Measurements from ENCODE around the gene TRIM44.
"Not testable (repeated sequence)": the region's sequence is repeated elsewhere in the genome, so short reads cannot be mapped to it uniquely, and the experiment has no call there.

The TRIM44 gene

GRCh38 chr11:35825386-35825785 lies 162.8 kb downstream of the TRIM44 start:
- no peak for DNase-seq

DNA sequence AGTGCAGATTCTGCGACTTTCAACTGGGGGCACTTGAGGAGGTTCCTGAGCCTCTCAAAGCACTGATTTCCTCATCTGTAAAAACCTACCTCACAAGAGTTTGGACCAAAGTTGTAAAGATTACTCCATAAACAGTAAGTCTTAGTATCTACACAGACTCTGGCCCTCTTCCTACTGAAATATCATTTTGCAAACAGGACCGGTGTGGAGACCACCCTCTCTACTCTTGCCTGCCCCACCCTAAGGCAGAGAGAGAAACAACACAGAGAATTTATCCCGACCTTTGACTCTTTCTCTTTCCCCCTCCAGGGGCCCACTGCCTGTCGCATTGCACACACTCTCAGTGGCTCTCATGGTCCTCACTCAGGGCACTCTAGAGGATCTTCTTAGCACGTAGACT lies 163.4 kb downstream of the TRIM44 start:
- no peak for DNase-seq

GRCh38 chr11:35826949-35827348 lies 164.4 kb downstream of the TRIM44 start:
- DNase-seq, result no peak

DNA sequence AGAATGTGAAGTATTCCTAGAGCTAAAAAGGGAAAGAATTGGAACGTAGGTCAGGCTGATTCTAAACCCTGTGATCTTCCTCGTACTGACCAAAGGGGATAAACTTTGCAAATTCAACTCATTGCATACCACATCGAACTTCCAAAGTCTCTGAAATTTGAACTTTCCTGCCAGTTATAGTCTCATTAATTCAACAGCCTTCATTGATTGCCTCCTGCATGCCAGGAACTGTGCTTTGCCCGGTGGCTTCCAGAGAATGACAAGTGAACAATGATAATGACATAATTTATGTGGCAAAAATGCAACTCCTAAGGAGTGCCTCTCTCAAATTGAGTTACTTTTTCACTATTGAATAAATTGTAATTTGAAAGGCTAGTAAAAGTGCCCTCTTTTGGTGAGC lies 173.6 kb downstream of the TRIM44 start:
- no peak for DNase-seq

DNA sequence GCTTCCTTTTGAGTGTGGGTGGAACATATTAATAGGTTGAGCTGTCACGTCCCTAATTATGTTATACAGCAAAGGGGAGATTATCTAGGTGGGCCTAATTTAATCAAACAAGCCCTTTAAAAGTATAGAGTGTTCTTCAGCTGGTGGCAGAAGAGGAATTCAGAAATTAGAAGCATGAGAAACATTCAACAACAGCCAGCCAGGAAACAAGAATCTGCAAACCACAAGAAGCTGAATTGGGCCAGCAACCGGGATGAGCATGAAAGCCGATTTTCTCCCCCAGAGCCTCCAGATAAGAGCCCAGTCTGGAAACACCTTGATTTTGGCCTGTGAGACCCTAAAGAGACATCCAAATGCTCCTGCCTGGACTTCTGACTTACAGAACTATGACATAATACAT lies 175.5 kb downstream of the TRIM44 start:
- no peak for DNase-seq

DNA sequence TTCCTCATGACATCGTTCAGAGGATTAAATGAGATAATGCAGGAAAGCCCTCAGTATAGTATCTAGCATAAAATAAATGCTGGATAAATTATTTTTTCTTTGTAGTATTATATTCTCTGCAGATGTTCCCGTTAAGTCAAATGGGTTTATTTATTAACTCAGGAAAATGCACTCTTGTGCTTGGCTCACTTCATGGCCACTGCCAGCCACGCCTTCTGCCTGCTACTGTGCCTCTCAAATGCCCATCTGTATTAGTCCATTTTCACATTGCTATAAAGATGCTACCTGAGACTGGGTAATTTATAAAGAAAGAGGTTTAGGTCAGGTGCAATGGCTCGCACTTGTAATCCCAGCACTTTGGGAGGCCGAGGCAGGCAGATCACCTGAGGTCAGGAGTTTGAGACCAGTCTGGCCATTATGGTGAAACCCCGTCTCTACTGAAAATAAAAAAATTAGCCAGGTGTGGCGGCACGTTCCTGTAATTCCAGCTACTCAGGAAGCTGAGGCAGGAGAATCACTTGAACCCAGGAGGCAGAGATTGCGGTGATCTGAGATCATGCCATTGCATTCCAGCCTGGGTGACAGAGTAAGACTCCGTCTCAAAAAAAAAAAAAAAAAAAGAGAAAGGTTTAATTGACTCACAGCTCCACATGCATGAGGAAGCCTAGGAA lies 176.3 kb downstream of the TRIM44 start:
- DNase-seq, result not testable (repeated sequence)

- no peak for DNase-seq
These were observed 177.0 kb downstream of the TRIM44 start for GRCh38 chr11:35839368-35840161.

- no peak for DNase-seq
These were observed 179.2 kb downstream of the TRIM44 start for GRCh38 chr11:35841733-35842132.

DNA sequence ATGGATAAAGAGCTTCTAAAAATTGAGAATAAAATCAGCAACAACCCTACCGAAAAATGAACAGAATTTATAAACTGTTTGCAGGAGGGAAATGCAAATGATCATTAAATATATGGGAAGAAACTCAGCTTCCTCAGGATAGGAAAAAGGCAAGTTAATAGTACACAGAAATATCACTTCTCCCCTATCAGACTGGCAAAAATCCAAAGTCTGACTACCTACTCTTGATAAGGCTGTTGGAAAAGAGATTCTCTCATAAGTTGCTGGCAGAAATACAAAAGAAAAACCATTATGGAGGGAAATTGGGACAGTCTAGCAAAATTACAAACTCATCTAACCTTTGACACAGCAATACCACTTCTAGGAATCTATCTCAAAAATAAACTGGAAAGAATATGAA lies 180.4 kb downstream of the TRIM44 start:
- DNase-seq, result no peak

DNA sequence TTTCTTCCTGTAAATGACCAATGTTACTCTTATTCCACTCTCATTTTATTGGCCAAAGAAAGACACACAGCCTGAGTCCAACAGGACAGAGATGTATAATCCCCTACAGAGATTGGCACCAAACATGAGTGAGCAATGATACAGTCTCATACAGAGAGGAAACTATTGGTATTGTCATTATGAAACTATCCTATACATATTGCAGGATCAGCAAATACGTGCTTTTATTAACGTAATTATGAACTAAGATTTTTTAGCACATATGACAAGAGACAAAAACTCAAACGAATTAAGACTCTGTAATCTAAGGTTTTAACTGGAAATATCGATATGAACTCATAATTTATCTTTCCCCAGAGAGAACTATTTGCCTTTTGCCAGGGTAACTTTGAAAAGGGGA lies 182.0 kb downstream of the TRIM44 start:
- no peak for DNase-seq

- no peak for DNase-seq
These were observed 183.3 kb downstream of the TRIM44 start for GRCh38 chr11:35845860-35846259.

DNA sequence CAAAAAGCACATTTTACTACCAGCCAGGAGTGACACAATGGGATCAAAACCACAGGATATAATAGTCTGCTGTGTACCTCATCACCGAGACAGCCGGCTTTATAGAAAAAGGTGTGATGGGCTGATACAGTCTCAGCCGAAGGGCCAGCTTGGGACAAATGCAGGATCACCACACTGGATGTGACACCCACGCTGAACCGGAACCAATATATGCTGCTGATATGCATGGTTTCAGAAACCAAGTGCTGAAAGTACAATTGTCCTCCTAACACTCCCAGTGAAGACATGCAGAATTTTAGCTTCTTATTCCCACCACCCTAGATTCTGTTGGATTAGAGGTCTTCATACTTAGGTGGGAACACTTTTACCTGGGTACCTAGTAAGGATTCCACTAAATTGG lies 184.3 kb downstream of the TRIM44 start:
- DNase-seq, result no peak

DNA sequence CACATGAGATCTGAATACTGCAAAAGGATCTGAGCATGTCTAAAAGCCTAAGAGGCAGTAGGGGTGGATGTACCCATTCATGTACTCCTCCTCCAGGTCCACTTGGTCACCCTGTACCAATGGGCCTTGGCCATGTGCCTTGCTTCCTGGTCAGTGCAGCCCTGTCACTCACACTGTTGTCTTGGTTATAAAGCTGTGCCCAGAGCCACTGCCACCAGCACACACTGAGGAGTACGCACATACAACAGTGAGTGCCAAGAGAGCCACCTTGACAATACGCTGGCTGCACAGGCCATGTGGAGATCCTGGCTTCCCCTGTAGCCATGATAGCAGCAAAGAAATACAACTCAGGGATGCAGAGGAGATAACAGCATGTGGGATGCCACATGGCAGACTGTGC lies 184.9 kb downstream of the TRIM44 start:
- no peak for DNase-seq

DNA sequence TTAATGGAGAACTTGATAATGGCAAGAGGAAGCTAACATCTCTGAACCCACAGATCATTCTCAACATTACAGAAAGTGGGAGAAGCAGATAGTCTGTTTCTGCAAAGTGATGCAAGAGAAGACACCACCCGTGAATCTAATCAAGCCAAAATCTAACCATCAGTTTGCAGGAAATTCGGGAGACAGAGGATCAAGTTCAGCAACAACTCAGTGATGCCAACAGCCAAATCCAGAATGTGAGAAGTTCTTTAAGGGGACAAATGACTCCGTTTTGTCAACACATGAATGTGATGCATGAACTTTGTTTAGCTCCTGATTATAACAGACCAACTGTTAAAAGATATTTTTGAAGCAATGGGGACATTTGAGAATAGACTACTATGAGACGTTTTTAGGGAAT lies 186.0 kb downstream of the TRIM44 start:
- no peak for DNase-seq

DNA sequence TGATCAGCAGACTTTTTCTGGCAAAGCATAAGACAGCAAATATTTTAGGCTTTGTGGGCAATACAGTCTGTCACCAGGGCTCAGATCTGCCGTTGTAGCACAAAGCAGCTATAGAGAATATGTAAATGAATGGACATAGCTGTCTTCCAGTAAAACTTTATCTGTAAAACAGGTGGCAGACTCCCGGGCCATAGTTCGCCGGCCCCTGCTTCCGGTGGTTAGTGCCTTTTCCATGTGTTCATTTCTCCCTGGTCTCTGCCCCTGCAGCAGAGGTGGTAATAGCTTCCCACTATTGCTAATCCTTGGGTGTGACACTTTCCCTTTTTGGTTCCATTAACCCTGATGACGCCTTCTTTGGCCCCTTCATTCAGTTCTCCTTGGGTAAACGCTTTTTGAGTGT lies 187.6 kb downstream of the TRIM44 start:
- no peak for DNase-seq

GRCh38 chr11:35851342-35851741 lies 188.8 kb downstream of the TRIM44 start:
- no peak for DNase-seq

GRCh38 chr11:35852056-35852455 lies 189.5 kb downstream of the TRIM44 start:
- DNase-seq, result no peak

- no peak for DNase-seq
These were observed 191.4 kb downstream of the TRIM44 start for GRCh38 chr11:35853971-35854370.

DNA sequence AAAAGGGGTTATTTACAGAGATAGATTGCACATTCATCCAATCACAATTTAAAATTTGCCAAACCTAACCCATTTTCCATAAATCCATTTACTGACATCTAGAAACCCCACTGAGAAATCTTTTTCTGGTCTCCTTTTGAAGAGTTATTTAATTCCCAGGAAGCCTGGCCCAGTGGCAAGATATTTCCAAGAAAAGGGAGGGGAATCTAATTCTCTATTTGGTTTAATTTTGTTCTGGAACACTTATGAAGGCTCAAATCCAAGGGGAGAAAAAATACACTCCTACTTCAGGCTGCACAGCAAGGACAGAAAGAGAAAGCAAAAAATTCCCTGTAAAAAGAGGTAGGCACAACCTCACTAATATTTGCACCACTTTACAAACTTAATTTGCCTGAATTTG lies 193.1 kb downstream of the TRIM44 start:
- DNase-seq, result no peak

DNA sequence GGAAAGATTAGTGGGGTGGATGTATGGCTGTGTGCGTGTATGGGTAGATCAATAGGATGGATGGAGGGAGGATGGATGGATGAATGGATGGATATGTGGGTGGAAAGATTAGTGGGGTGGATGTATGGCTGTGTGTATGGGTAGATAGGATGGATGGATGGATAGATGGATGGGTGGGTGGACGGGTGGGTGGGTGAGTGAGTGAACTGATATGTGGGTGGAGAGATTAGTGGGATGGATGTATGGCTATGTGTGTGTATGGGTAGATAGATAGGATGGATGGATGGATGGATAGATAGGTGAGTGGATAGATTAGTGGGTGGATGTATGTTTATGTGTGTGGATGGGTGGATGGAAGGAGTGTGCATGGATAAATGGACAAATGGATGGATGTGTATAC lies 193.7 kb downstream of the TRIM44 start:
- no peak for DNase-seq

DNA sequence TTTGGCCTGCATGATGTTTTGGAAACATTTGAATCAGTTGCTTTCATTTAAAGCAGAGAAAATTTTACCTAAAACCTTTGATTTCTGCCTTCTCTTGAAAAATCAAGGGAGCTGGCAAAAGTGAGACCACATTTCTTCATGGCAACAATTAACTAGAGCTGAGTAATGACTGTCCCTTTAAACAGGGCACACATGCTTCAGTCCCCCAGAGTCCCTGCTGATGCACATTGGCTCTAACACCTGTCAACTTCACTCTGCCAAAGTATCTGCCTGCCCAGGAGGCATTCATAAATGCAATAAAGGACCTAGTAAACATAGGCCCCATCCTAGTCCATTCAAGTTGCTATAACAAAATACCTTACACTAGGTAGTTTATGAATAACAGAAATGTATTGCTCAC lies 194.2 kb downstream of the TRIM44 start:
- no peak for DNase-seq

GRCh38 chr11:35857922-35858321 lies 195.3 kb downstream of the TRIM44 start:
- no peak for DNase-seq

DNA sequence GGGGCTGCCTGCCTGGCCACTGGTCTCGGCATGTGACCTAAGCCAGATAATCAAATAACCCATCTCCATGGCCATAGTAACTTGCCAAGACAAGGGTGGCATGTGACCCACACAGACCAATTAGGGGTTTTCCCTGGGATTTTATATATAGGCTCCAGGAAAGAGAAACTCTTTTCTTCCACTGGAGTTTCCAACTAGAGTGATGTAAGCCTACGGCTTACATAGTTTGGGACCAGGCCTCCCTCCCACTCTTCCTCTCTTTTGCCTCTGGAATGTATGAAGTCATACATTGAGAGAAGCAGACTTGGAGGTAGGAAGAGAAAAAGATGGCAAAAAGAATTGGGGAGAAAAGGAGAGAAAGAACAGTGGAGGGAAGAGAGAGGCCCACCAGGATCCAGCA lies 196.7 kb downstream of the TRIM44 start:
- DNase-seq, result no peak

- not testable (repeated sequence) for DNase-seq
These were observed 197.6 kb downstream of the TRIM44 start for GRCh38 chr11:35860194-35860593.

DNA sequence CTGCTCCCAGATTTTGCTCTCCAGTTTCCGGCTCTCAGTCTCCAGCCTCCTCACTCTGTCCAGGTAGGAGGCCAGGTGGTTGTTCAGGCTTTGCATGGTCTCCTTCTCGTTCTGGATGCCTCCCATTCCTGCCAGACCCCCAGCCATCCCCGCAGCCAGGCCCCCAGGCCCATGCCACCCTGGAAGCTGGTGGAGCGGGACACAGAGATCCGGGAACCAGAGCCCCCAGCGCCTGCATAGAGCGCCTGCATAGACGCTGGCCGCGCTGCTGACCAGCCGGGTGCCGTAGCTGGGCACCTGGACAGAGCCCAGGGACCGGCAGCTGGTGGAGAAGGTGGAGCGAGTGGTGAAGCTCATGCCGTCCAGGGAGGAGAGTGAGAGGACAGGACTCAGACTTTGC lies 198.6 kb downstream of the TRIM44 start:
- no peak for DNase-seq

Data from right forelimb (tissue), 1 donor.